ENCODE data around the gene PHF24.
A peak's percentile ranks its signal among the peaks of the same experiment; 100 is the strongest.

GRCh38 chr9:34929506-34930102, 28.5 kb upstream of the PHF24 start:
- TF ChIP-seq CTCF (IDR thresholded peaks at IDR 0.05) (peak in 4 of 6 experiments; percentile 16 to 28 (median 24)), POLR2A (IDR thresholded peaks at IDR 0.05) (no peak), POLR2AphosphoS5 (IDR thresholded peaks at IDR 0.05) (no peak), EP300 (IDR thresholded peaks at IDR 0.05) (no peak)
